NCI-H2171 (cell line): ENCODE measurements around the gene CBLC.

Experiments used
- DNase-seq: peaks from one replicate; lab custom pipeline; 2025; lab: John Stamatoyannopoulos, UW

The CBLC gene

GRCh38 chr19:44799627-44800346 lies 22.1 kb downstream of the CBLC start:
- no peak for DNase-seq

- peak; percentile 28 for DNase-seq
Observed at GRCh38 chr19:44800461-44800860, 22.8 kb downstream of the CBLC start.

GRCh38 chr19:44803442-44804428 lies 26.0 kb downstream of the CBLC start:
- DNase-seq: no peak

DNA sequence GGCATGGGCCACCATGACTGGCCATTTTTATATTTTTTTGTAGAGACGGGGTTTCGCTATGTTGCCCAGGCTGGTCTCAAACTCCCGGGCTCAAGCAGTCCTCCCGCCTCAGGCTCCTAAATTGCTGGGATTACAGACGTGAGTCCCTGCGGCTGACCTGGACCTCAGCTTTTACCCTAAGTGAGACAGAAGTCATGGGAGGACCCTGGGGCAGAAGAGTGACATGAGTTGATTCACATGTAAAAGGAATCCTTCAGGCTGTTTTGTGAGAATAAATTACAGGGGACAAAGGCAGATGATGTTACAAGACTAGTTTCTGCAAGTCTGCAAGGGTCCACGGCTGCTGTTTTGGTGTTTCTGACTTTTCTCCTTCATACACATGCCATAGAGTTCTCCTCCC lies 28.6 kb downstream of the CBLC start:
- no peak for DNase-seq

DNA sequence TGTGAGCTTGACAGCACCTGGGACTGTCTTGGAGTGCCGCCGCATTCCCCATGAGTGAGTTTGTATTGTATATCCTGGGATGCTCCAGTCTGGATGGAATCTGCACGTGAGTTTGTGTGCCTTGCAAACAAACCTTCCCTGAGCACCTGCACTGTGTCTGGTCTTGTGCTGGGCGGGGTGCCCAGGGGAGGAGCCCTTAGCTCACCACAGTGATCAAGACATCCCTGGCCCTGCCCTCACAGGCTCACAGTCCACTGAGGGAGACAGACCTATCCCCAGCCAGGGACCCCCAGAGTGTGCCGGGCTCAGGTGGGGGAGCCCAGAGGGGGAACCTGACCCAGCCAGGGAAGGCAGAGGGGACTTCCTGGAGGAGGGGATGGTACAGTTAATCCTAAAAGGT lies 29.5 kb downstream of the CBLC start:
- DNase-seq: peak; percentile 37

DNA sequence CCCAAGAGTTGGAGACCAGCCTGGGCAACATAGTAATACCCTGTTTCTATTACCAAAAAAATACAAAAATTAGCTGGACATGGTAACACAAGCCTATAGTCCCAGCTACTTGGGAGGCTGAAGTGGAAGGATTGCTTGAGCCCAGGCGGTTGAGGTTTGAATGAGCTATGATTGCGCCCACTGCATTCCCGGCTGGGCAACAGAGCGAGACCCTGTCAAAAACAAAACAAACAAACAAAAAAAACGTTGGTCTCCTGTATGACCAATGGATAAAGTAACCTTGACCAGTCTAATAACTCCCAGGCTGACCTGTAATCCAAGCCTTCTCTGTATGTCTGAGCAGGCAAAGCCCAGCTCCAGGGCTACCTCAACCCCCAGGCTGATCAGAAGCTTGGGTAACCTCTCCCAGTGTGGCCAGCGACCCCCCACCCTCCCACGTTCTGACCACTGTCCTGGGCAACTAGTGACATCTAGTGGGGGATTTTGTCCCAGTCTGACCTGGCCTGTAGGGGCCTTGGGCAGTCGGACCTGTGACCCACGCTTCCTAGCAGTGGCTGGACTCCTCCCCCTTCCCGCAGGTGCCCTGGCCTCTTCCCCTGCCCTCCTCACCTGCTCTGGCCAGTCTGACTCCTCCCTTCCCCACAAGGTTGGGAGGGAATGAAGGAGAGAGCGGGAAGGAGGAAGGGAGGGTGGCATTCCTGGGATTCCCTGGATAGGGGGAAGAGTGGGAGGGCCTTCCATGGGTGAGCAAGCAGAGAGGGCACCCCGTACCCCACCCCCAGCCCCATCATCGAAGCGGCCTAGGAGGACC lies 30.2 kb downstream of the CBLC start:
- DNase-seq: no peak

- DNase-seq: peak; percentile 37
Observed at GRCh38 chr19:44808463-44809371, 31.0 kb downstream of the CBLC start, which contains the start of gene BCAM. BCAM (plus strand) TSS chr19:44809103; CDS start chr19:44809125, 22 bp downstream.

DNA sequence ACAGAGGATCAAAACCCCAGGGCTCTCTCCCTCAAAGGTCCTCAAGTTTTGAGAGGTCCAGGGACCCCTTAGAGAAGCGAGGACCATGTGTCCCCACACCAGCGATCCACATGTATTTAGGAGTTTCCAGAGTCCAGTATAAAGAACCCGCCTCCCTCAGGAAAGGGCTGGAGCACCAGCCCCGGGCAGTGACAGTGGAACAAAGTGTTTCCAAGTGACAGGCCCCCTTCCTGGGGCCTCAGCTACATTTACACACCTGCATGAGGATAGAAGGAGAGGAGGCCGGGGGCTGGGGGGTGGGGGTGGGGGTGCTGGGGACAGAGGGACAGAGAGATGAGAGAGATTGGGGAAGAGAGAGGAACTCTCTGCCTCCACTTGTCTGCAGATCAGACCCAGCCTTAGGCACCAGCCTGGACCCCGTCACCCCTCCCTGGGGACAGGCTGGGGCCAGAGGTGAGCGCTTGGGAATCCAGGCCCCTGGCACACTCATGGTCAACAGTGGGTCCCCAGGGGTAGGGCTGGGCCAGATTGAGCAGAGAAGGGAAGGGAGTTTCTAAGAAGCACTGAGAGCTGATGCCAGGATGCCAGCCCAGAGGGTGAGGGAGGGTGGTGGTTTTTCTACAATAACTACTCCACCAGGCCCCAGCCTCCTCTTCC lies 32.0 kb downstream of the CBLC start:
- DNase-seq: no peak

GRCh38 chr19:44810234-44811121 lies 32.8 kb downstream of the CBLC start:
- no peak for DNase-seq

DNA sequence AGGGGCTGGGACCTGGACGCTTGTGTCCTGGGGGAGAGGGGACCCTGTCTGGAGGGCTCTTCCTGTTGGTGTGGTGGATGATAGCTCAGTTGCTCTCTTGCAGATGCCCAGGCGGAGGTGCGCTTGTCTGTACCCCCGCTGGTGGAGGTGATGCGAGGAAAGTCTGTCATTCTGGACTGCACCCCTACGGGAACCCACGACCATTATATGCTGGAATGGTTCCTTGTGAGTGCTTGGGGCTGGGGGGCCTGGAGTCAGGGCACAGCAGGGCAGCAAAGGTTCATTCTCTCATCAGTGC lies 33.4 kb downstream of the CBLC start:
- no peak for DNase-seq

GRCh38 chr19:44812142-44812718 lies 34.5 kb downstream of the CBLC start:
- DNase-seq: no peak

DNA sequence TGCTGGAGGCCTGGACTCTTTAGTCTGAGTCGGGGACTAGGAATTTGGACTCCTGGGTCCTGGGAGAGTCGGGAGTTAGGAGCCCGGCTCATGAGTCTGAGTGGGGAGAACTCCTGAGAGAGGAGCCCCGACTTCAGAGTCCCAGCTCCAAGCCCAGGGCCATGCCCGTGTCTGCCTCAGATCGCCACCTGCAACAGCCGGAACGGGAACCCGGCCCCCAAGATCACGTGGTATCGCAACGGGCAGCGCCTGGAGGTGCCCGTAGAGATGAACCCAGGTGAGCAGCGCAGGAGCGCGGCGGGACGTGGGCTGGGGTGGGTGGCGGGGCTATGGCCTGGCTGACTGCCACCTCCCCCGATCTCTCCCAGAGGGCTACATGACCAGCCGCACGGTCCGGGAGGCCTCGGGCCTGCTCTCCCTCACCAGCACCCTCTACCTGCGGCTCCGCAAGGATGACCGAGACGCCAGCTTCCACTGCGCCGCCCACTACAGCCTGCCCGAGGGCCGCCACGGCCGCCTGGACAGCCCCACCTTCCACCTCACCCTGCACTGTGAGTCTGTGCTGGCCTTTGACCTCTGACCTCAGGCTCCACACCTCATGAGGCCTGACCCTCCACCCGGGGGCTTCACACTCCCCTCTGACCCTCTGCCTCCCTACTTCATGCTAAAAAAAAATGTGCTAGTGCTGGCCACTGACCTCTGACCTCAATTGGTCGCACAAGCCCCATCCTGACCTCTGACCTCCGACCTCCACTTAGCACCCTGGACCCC lies 35.6 kb downstream of the CBLC start:
- no peak for DNase-seq

DNA sequence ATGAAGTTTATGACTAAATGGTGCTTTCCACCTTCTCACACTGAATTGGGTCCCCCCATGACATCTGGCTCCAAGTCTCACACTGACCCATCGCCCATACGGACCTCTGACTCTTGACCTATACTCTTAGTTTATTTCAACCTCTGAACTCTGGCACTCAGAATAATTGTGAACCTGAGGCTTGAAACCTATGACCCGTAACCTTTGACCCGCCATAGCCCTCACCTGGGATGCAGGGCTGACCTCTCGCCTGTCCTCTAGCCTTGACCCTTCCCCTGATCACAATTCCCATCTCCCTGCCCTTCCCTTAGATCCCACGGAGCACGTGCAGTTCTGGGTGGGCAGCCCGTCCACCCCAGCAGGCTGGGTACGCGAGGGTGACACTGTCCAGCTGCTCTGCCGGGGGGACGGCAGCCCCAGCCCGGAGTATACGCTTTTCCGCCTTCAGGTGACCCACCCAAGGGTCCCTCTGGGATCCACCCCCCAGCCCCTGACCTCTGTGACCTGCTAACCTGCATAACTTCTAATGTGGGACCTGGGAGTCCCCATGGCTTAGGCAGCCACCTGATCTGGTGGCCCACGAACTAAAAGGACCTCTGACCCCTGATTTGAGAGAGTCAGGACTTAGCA lies 36.3 kb downstream of the CBLC start:
- no peak for DNase-seq

- no peak for DNase-seq
Observed at GRCh38 chr19:44814517-44814916, 36.8 kb downstream of the CBLC start.

GRCh38 chr19:44816301-44816700 lies 38.6 kb downstream of the CBLC start:
- no peak for DNase-seq

DNA sequence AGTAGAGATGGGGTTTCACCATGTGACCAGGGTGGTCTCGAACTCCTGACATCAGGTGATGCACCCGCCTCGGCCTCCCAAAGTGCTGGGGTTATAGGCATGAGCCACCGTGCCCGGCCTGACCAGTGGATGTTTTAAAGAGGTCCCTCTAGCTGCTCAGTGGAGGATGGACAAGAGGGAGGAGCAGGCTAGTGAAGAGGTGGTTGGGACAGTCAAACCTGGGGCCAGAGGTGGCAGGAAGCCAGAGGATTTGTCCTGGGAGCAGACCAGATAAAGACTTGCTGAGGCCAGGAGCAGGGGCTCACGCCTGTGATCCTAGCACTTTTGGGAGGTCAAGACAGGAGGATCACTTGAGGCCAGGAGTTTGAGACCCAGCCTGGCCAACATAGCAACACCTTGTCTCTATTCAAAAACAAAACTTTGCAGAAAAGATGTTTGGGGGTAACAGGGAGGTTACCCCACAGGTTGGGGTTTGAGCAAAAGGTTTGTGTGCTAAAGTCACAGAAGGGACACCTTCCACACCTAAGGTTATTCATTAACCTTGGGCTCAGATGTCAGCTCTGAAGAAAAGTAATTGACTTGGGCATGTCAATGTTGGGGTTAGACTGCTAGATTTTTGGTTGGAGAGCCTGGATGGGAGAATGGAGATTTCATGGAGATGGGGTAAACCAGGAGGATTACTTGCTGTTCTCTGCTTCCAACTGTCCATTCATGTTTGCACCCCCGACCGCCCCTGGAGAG lies 40.2 kb downstream of the CBLC start:
- no peak for DNase-seq

DNA sequence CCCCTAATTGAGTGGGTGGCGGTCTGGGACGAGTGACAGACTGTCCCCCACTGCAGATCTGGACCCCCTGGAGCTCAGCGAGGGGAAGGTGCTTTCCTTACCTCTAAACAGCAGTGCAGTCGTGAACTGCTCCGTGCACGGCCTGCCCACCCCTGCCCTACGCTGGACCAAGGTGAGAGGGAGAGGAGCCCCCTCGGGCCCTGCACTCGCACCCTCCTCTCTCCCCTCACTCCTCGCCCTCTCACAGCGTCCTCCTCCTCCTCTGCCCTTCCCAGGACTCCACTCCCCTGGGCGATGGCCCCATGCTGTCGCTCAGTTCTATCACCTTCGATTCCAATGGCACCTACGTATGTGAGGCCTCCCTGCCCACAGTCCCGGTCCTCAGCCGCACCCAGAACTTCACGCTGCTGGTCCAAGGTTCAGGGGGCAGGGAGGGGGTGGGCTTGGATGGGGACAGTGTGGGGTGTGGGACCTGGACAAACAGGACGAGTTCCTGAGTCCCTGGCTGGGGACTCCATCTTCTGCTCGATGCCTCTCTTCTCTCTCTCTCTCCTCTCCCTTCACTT lies 40.9 kb downstream of the CBLC start:
- DNase-seq: no peak
